Measurements from ENCODE around the gene DLGAP1.

Gene DLGAP1

DNA sequence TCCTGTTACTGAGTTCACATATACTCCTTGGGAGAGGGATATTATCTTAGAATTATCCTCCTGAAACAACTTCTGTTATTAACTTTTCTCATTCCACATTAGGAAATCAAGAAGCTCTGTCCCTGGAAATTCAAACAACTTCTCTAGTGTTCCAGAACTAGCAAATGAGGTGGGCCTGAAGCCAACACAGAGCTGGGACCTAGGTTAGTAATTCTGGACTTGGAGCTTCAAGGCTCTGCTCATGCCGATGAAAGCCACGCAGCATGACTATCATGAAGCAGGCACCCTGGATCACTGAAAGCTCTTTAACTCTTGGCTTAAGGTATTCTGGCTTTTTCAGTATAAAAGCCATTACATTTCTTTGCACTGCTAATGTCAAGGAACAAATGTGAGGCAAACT is 762.4 kb downstream of the DLGAP1 start:
- H3K27ac ChIP-seq (ENCODE audit: insufficient read depth, low read length, poor library complexity, severe bottlenecking): no peak overlapping the region
- no peaks in the 10 kb centered on the region for H3K36me3 ChIP-seq (ENCODE audit: control insufficient read depth, insufficient read depth, low read length)
- H3K27me3 ChIP-seq (replicated peaks; ENCODE audit: control insufficient read depth, insufficient read depth, low read length, poor library complexity, severe bottlenecking): no peaks in the 10 kb centered on the region
- H3K4me3 ChIP-seq (ENCODE audit: insufficient read depth, low read depth, low read length, poor library complexity, severe bottlenecking): no peak overlapping the region
- H3K9me3 ChIP-seq (ENCODE audit: control insufficient read depth, low read length): no peaks in the 10 kb centered on the region
- no peak for DNase-seq
- H3K4me1 ChIP-seq (ENCODE audit: control insufficient read depth, insufficient read depth, low read length, poor library complexity, severe bottlenecking): no peaks in the 10 kb centered on the region

DNA sequence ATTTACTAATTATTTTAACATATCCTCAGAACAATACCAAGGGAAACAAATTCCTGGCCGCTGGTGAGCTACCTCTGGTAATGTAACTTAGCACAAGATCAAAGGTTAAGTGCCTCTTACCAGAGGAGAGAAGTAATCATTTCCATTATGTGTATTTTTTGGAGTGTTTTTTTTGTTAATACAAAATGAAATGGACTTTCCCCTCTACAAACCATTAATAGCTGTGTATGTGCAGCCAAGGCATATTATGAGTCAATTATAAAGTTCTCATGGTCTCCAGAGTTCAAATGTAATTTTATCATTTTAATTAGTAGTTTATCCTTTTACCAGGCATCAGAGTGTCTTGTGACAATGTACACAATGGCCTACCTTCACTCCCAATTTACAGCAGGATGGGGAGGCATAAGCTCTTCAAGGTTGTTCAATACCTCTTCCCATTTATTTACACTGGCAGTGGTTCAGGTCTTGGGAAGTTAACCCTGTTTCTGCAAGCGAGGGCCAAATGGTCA is 762.9 kb downstream of the DLGAP1 start:
- Histone ChIP-seq H3K27ac (ENCODE audit: insufficient read depth, low read length, poor library complexity, severe bottlenecking) (no peak overlapping the region), H3K4me1 (ENCODE audit: control insufficient read depth, insufficient read depth, low read length, poor library complexity, severe bottlenecking) (no peaks in the 10 kb centered on the region), H3K27me3 (replicated peaks; ENCODE audit: control insufficient read depth, insufficient read depth, low read length, poor library complexity, severe bottlenecking) (no peaks in the 10 kb centered on the region), H3K9me3 (ENCODE audit: control insufficient read depth, low read length) (no peaks in the 10 kb centered on the region), H3K4me3 (ENCODE audit: insufficient read depth, low read depth, low read length, poor library complexity, severe bottlenecking) (no peak overlapping the region), H3K36me3 (ENCODE audit: control insufficient read depth, insufficient read depth, low read length) (no peaks in the 10 kb centered on the region)
- no peak for DNase-seq

DNA sequence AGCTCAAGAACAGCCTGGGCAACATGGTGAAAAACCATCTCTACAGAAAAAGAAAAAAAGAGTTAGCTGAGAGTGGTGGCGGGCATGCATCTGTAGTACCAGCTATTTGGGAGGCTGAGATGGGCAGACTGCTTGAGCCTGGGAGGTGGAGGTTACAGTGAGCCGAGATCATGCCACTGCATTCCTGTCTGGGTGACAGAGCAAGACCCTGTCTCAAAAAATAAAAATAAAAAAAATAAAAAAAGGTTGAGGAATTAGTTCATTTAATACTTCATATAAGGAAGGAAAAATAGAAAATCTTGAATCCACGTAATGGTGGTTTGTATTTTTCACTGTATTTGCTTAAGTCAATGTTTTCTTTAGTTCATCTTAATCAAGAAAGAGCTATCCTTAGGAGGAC is 763.4 kb downstream of the DLGAP1 start:
- DNase-seq: no peak
- H3K27ac ChIP-seq (ENCODE audit: insufficient read depth, low read length, poor library complexity, severe bottlenecking): no peak overlapping the region
- no peaks in the 10 kb centered on the region for H3K9me3 ChIP-seq (ENCODE audit: control insufficient read depth, low read length)
- H3K4me1 ChIP-seq (ENCODE audit: control insufficient read depth, insufficient read depth, low read length, poor library complexity, severe bottlenecking): no peaks in the 10 kb centered on the region
- H3K36me3 ChIP-seq (ENCODE audit: control insufficient read depth, insufficient read depth, low read length): no peaks in the 10 kb centered on the region
- H3K4me3 ChIP-seq (ENCODE audit: insufficient read depth, low read depth, low read length, poor library complexity, severe bottlenecking): no peak overlapping the region
- H3K27me3 ChIP-seq (replicated peaks; ENCODE audit: control insufficient read depth, insufficient read depth, low read length, poor library complexity, severe bottlenecking): no peaks in the 10 kb centered on the region

DNA sequence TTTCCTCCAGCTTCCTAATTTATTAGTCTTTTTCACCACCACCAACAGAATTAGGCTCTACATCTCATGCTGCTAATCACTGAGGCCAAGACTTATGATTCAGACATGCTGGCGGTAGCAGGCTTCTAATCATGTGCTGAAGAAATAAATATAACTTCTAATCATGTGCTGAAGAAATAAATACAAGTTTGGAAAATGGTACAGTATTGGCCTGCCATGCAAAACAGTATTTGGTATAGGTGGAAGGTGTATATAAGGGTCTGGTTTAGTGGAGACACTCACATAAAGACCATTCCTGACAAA is 764.4 kb downstream of the DLGAP1 start:
- no peaks in the 10 kb centered on the region for H3K9me3 ChIP-seq (ENCODE audit: control insufficient read depth, low read length)
- H3K4me1 ChIP-seq (ENCODE audit: control insufficient read depth, insufficient read depth, low read length, poor library complexity, severe bottlenecking): no peaks in the 10 kb centered on the region
- no peaks in the 10 kb centered on the region for H3K36me3 ChIP-seq (ENCODE audit: control insufficient read depth, insufficient read depth, low read length)
- DNase-seq: no peak
- no peaks in the 10 kb centered on the region for H3K27me3 ChIP-seq (replicated peaks; ENCODE audit: control insufficient read depth, insufficient read depth, low read length, poor library complexity, severe bottlenecking)
- no peak overlapping the region for H3K27ac ChIP-seq (ENCODE audit: insufficient read depth, low read length, poor library complexity, severe bottlenecking)
- H3K4me3 ChIP-seq (ENCODE audit: insufficient read depth, low read depth, low read length, poor library complexity, severe bottlenecking): no peak overlapping the region

DNA sequence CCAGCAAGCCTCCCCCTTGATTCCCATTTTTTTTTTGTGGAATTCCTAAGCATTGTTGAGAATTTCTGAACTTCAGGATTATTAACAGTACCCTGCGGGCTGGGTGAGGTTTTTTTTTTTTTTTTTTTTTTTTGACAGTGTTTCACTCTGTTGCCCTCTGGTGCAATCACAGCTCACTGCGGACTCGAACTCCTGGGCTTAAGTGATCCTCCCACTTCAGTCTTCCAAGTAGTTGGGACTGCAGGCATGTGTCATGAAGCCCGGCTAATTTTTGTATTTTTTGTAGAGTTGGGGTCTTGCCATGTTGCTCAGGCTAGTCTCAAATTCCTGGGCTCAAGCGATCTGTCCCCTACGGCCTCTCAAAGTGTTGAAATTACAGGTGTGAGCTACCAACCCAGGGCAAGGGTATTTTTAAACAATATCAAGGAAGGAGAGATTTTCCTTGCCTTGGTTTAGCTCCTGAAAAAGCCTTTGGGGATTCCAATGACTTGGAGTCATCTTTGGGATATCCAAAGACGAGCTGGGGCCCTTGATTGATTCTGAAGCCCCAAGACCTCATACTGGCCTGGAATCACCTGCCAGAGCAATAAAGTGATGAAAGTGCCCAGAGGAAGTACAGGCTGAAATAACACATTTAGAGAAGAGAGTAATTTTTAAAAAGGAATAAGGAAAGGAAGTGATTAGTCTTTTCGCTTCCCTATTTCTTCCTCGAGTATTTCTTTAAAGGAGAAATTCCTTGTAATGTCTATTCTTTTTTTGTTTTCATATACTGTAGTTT is 764.9 kb downstream of the DLGAP1 start:
- no peak for DNase-seq
- no peaks in the 10 kb centered on the region for H3K36me3 ChIP-seq (ENCODE audit: control insufficient read depth, insufficient read depth, low read length)
- no peak overlapping the region for H3K4me3 ChIP-seq (ENCODE audit: insufficient read depth, low read depth, low read length, poor library complexity, severe bottlenecking)
- H3K27me3 ChIP-seq (replicated peaks; ENCODE audit: control insufficient read depth, insufficient read depth, low read length, poor library complexity, severe bottlenecking): no peaks in the 10 kb centered on the region
- no peak overlapping the region for H3K27ac ChIP-seq (ENCODE audit: insufficient read depth, low read length, poor library complexity, severe bottlenecking)
- no peaks in the 10 kb centered on the region for H3K4me1 ChIP-seq (ENCODE audit: control insufficient read depth, insufficient read depth, low read length, poor library complexity, severe bottlenecking)
- H3K9me3 ChIP-seq (ENCODE audit: control insufficient read depth, low read length): no peaks in the 10 kb centered on the region

DNA sequence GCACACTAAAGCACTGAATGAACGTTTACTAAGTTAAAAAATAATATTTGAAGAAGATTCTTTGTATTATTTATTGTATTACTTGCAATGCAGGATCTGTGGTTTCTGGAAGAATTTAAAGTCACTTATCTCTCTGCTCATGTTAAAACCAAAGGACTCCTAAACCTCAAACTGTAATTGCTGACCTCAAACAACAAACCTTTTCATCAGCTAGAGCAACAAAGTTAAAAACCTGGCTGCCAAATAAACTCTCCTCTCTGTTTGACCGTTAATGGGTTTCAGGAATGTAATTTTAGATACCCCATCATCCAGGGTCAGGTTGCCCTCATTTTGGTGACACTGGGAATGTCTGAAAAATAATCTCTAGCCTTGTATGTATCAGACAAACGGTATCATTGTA is 766.0 kb downstream of the DLGAP1 start:
- Histone ChIP-seq H3K9me3 (ENCODE audit: control insufficient read depth, low read length) (no peaks in the 10 kb centered on the region), H3K27ac (ENCODE audit: insufficient read depth, low read length, poor library complexity, severe bottlenecking) (no peak overlapping the region), H3K4me3 (ENCODE audit: insufficient read depth, low read depth, low read length, poor library complexity, severe bottlenecking) (no peak overlapping the region), H3K4me1 (ENCODE audit: control insufficient read depth, insufficient read depth, low read length, poor library complexity, severe bottlenecking) (no peaks in the 10 kb centered on the region), H3K27me3 (replicated peaks; ENCODE audit: control insufficient read depth, insufficient read depth, low read length, poor library complexity, severe bottlenecking) (no peaks in the 10 kb centered on the region), H3K36me3 (ENCODE audit: control insufficient read depth, insufficient read depth, low read length) (no peaks in the 10 kb centered on the region)
- no peak for DNase-seq

DNA sequence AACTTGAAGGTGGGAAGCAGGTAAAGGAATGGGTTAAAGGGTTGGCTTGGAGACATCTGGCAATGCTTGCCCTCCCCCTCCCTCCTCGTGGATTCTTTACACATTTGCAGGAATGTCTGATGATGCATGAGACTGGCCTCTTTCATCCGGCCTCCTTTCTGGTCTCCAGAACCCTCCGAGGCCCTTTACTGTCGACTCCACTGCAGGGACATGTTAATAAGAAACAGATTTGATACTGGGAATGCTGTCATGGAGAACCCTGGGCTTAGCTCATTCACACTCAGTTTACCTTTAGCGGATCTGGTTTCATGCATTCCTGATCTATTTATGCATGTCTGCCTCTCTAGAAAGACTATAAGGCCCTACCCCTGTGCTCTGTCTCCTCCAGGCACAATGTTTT is 766.4 kb downstream of the DLGAP1 start:
- no peak overlapping the region for H3K4me3 ChIP-seq (ENCODE audit: insufficient read depth, low read depth, low read length, poor library complexity, severe bottlenecking)
- DNase-seq: no peak

DNA sequence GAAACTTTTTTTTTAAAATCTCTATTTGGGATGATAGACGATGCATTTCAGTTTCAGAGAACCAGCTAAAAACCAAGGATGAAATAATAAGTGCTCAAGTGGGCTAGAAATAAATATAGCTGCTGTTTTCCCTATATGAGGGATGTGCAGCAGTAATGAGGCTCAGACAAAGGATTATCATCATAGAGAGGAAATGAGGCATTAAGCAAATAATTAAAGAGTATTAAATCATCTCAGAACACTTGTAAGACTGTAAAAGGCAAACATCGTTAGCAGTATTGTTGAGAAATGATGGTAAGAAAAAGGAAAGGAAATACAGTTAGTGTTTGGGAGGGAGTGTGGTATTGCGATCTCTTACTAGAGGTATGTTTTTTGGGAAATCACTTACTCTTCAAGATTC is 771.6 kb downstream of the DLGAP1 start:
- Histone ChIP-seq H3K4me1 (ENCODE audit: control insufficient read depth, insufficient read depth, low read length, poor library complexity, severe bottlenecking) (no peaks in the 10 kb centered on the region), H3K27ac (ENCODE audit: insufficient read depth, low read length, poor library complexity, severe bottlenecking) (no peak overlapping the region), H3K4me3 (ENCODE audit: insufficient read depth, low read depth, low read length, poor library complexity, severe bottlenecking) (no peak overlapping the region), H3K9me3 (ENCODE audit: control insufficient read depth, low read length) (no peaks in the 10 kb centered on the region), H3K36me3 (ENCODE audit: control insufficient read depth, insufficient read depth, low read length) (no peaks in the 10 kb centered on the region), H3K27me3 (replicated peaks; ENCODE audit: control insufficient read depth, insufficient read depth, low read length, poor library complexity, severe bottlenecking) (no peaks in the 10 kb centered on the region)
- no peak for DNase-seq

More for the DNA sequence above, 766.4 kb downstream of the DLGAP1 start:
- H3K36me3 ChIP-seq (ENCODE audit: control insufficient read depth, insufficient read depth, low read length): no peaks in the 10 kb centered on the region
- H3K4me1 ChIP-seq (ENCODE audit: control insufficient read depth, insufficient read depth, low read length, poor library complexity, severe bottlenecking): no peaks in the 10 kb centered on the region
- no peak overlapping the region for H3K27ac ChIP-seq (ENCODE audit: insufficient read depth, low read length, poor library complexity, severe bottlenecking)
- H3K9me3 ChIP-seq (ENCODE audit: control insufficient read depth, low read length): no peaks in the 10 kb centered on the region
- no peaks in the 10 kb centered on the region for H3K27me3 ChIP-seq (replicated peaks; ENCODE audit: control insufficient read depth, insufficient read depth, low read length, poor library complexity, severe bottlenecking)

DNA sequence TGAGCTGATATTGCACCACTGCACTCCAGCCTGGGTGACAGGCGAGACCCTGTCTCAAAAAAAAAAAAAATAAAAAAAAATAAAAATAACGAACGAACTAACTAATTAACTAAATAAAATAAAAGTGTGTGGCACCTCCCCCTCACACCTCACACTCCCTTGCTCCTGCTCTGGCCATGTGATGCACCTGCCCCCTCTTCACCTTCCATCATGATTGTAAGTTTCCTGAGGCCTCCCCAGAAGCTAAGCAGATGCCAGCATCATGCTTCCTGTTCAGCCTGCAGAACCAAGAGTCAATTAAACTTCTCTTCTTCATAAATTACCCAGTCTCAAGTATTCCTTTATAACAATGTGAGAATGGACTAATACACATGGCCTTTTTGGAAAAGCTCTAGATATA is 773.0 kb downstream of the DLGAP1 start:
- H3K27ac ChIP-seq (ENCODE audit: insufficient read depth, low read length, poor library complexity, severe bottlenecking): no peak overlapping the region
- no peaks in the 10 kb centered on the region for H3K36me3 ChIP-seq (ENCODE audit: control insufficient read depth, insufficient read depth, low read length)
- H3K4me1 ChIP-seq (ENCODE audit: control insufficient read depth, insufficient read depth, low read length, poor library complexity, severe bottlenecking): no peaks in the 10 kb centered on the region
- no peak for DNase-seq
- no peak overlapping the region for H3K4me3 ChIP-seq (ENCODE audit: insufficient read depth, low read depth, low read length, poor library complexity, severe bottlenecking)
- H3K9me3 ChIP-seq (ENCODE audit: control insufficient read depth, low read length): no peaks in the 10 kb centered on the region
- H3K27me3 ChIP-seq (replicated peaks; ENCODE audit: control insufficient read depth, insufficient read depth, low read length, poor library complexity, severe bottlenecking): no peaks in the 10 kb centered on the region

DNA sequence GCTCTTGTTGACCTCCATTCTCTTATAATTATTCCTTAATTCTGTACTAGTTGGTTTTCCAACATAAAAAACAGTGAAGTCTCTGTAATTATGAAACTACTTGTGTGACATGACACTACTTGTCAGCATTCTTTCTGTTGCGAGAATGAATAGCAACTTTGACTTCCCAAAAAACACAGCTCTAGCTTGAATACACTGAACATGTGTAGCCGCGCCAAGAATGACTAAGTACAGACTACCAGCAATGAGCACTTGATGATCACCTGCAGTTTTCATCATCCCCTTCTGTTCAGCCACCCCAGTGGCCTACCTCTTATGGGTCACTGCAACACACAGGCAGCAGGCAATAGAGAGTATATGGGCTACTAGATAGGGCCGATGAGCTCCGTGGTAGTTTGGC is 775.9 kb downstream of the DLGAP1 start:
- no peak overlapping the region for H3K27ac ChIP-seq (ENCODE audit: insufficient read depth, low read length, poor library complexity, severe bottlenecking)
- DNase-seq: no peak

More for the DNA sequence above, 775.9 kb downstream of the DLGAP1 start:
- Histone ChIP-seq H3K36me3 (ENCODE audit: control insufficient read depth, insufficient read depth, low read length) (no peaks in the 10 kb centered on the region), H3K4me3 (ENCODE audit: insufficient read depth, low read depth, low read length, poor library complexity, severe bottlenecking) (no peak overlapping the region), H3K9me3 (ENCODE audit: control insufficient read depth, low read length) (no peaks in the 10 kb centered on the region), H3K4me1 (ENCODE audit: control insufficient read depth, insufficient read depth, low read length, poor library complexity, severe bottlenecking) (no peaks in the 10 kb centered on the region), H3K27me3 (replicated peaks; ENCODE audit: control insufficient read depth, insufficient read depth, low read length, poor library complexity, severe bottlenecking) (no peaks in the 10 kb centered on the region)

All from effector memory CD4-positive, alpha-beta T cell (primary cell).